ENCODE results near the gene ZDHHC13.

Gene ZDHHC13

DNA sequence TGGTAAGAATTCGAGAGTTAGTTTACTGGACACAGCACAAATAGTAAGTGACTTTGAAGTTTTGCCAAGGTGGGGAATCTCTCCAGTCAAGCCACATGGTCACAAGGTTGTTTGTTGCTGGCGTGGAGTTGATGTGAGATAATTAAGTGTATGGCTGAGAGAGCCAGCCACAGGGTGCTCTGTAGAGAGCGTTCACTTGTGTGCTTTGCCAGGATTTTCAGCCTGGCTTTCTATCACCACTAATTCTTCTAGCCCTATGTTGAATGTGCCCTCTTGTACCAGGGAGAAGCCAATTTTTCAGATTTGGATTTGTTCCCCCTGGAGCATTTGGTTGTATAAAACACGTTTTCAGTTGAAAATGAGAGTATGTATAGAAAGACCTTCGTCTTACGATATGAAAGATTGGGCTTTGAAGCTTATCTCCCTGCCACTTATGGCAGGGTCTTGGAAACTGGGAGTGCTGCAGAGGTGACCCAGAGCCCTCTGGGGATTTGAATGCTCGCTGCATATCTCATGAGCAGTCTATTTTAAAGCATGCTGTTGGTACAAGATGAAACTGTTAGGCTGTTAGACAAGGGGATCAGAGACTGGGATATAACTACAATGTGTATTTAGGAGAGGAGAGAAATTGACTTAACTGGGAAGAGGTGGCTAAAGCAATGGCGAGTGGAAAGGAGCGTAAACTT is 56.2 kb downstream of the ZDHHC13 start:
- DNase-seq, result no peak

DNA sequence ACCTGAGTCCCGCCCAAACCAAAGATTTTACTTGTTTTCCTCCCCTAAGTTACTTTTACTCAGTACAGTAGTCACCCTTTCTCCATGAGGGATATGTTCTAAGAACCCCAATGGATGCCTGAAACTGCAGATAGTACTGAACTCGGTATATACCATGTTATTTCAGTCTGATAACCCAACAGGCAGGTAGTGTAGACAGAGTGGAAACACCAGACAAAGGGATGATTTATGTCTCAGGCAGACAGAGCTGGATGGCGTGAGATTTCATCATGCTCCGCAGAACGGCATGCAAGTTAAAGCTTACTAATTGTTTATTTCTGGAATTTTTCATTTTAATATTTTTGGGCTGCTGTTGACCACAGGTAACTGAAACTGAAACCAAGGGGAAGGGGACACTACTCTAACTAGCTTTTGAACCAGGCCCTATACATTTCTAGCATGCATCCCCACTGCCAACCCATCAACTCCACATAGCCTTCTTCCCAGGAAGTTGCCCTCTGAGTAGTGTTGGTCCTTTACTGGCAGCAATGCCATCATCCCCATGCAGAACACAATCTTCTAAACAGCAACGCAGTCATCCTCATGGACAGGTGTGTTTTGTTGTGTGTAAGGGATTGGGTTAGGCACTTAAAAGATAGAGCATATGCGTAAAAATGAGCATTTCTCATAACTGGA is 57.1 kb downstream of the ZDHHC13 start:
- no peak for DNase-seq

DNA sequence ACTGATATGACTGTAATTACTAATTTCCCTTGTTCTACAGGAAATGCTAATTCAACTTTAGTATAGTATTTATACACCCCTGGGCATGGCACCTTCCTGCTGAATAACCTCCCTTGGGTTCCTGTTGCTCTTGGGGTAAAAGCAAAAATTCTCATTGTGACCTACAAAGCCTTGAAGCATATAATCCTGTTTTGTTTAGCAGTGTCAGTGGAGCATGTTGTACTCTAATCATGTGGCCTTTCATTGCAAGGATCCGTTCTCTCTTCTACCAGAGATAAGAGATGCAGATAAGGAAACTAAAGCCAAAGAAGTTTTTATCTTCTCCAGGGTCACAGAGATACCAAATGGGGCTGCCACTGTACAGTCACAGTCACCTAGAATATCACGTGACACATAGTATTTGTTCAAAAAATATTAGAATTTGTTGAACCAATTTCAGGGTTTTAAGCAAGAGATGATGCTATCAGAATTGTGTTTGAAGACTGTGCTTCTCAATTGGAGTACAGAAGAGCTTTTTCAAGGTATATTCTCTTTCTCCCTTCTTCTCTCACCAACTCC is 59.7 kb downstream of the ZDHHC13 start:
- DNase-seq, result no peak

DNA sequence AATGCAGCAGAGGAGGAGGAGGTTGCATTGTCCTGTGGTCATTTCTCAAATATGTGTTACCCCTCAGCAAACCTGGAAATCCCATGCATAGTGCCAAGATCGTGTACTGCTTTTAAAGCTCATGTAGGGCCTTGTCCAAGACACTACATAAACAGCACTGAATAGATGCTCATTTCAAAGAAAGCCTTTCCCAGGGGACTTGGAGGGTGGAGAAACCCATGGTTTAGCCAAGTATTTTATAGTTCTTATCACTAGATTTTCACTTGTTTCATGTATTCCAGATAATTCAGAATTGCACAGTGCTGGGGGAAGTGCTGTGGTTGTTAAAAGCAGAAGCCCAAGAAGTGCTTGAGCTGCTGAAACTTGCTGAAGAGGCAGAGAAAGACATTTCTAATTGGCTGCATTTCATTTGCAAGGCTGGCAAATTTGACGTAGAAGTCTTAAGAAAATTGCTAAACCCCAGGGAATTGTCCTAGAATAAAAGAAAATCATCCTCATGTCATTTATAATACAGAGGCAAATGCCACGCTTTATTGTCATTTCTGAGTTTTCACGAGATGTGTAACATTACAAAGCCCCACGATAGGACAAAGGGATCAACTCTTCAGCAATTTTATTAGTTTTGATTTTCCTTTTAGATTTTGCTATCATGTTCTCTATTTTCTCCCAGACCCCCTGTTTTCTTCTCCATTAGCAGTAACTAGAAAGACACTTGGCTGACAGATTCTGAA is 64.7 kb downstream of the ZDHHC13 start:
- DNase-seq, result no peak

DNA sequence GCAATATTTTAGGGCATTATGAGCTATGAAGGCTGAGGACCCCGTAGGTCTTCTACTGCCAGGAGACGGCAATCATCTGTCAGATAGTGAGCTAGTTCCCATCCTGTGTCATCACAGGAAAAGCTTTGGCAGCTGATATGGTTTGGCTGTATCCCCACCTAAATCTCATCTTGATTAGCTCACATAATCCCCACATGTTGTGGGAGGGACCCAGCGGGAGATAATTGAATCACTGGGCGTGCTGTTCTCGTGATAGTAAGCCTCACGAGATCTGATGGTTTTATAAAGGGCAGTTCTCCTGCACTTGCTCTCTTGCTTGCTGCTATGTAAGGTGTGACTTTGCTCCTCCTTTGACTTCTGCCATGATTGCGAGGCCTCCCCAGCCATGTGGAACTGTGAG is 66.7 kb downstream of the ZDHHC13 start:
- DNase-seq, result no peak

DNA sequence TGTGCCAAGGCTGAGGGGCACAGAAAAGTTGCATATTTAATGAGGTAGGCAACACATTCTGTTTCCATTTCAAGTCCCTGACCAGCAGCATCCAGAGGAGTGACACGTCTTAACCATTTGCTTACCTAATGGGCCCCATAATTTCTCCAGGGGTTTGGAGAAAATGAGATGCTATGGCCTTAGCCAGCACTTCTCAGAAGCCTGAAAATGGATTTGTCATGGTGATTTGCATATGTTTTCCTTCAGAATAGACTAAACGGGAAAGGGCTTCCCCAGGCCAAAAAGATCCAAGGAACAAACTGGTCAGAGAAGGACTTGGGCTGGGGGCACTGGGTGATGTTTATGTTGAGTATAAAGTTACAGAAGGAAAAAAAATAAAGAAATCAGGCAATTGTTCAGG is 68.1 kb downstream of the ZDHHC13 start:
- no peak for DNase-seq

DNA sequence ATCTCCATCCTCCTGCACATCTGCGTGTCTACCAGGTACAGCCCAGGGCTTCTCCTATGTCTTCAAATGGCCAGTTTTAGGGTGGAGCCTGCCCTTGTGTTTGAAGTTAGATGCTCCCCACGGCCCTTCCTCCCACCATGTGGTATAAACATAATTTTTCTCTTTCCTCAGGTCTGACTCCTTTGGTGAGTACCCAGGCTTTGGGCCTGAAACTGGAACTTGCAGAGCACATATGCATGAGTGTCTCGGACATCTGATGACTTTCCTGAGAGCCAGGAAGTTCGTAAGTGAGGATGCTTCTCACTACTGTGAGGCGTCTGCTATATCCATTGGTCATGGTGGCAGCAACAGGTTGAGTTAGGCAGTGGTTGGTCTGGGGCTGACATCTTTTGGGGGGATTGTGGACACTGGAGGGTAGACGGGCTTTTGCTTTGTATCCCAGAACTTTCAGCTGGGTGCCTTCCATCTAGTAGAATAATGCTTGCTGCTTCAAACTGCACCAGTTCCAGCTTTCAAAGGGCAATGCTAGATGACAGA is 68.6 kb downstream of the ZDHHC13 start:
- no peak for DNase-seq

DNA sequence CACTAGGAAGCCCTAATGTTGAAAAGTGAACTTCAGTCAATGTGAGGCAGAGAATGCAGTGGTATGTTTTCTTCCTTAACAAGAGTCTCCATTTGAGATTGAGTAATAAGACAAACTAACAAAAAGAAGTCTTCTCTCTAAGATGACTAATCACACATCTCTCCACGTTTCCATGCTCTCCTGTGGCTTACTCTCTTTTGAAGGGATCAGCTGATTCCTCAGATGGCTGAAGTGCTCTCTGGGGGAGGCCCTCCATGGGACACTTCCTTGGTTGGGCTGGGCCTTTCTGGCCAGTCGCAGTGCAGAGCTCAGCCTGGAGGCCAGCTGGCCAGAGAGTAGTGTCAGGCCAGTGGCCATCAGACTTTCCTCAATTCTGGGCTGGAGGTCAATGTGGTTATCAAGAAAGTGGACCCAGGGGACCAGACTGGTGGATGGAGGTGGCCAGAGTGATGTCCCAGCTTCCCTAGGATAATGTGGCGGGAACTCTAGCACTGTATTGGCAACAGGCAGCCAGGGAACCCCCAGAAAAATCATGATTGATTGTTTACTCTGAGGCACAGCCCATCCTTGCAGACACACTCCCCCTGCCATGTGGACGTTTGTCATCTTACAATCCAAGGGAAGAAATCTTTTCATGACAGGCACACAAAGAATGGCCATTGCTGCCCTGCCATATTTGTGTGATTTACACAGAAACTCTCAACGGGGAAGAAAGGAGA is 70.3 kb downstream of the ZDHHC13 start:
- no peak for DNase-seq

DNA sequence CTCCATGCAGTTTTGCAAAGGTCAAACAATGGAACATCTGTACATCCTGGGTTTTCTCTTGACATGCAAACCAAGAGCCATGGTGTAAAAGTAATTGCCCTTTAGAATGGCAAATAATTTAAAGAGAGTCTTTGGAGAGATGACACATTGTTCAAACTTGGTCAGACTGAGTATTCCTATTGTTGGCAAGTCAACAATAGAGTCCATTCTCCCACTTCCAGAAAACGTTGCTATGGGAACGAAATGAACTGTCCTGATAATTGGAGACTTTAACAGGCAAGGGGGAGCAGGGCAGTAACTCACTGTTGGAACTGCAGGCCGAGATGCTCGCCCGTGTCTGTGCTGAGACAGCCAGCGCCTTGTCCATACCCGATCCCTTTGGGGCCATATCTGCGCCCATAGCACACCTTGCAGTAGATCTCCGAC is 70.9 kb downstream of the ZDHHC13 start:
- no peak for DNase-seq

DNA sequence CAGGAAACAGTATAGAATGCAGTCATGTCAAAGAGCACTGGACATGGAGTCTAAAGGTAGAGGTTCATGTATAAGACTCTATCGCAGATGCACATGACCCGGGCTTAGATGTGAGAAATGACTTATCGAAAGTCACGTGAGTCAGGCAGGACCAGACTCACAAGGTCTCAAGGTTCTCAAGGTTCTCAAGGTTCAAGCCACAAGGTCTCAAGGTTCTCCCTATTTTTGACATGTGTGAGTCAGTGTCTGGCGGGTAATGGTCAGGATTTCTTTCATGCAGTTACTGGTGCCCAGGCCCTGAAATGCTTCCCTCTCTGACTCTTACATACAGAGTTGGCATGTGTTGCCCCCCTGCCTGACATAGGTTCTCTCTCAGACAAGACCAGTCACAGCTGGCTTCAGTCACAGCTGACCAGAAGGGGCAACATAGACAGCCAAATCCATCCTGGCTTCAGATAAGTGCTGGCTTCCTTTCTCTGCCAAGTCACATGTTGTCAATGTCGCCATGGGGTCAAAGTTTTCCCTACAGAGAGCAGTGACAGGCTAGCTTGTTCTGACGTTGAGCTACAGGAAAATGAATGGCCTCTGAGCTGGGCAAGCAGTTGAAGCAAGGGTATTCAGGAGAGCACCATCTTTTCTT is 74.7 kb downstream of the ZDHHC13 start:
- no peak for DNase-seq

DNA sequence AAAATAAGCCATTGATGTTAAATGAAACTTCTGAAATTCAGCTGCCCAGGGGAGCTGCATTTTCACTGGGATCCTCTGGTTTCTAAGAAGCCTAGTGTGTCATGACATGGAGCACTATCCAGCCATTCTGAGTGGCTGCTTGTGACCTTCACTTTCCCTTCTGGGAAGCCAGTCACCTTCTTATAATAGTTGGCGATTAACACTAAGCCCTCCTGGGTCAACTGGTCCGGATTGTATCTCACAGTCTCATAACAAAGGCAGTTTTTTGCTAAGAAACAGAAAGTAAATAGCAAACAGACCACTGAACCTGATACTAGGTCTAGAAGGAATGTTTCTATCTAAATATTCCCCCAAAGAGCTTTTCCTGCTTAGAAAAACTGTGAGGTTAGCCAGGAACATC is 76.9 kb downstream of the ZDHHC13 start:
- no peak for DNase-seq

DNA sequence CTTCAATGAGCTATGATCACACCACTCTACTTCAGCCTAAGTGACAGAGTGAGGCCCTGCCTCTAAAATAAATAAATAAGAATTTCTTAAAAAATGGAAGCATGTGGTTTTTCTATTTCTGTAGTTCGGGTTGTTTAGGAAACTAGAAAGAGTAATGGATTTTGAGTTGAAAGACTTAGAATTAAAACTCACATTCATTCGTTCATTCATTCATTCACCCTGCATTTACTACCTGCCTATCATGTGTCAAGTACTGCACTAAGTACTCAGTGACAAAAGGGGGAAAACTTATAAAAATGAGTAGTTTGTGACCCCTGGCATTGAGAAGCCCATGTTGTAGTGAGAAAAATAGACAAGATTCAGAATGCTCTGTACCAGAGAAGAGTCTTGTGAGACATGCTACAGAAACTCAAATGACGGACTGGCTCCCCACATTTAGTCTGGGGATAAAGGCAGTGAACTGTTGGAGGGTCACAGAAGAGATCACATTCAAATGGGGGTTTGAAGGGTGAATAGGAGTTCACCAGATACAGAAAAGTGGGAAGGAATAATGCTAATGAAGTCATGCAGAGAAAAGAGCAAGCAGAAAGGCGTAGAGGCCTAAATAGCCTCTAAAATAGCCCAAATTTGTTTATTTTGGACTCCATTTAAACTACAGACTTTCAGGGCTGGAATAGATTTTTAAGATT is 77.8 kb downstream of the ZDHHC13 start:
- DNase-seq, result no peak

DNA sequence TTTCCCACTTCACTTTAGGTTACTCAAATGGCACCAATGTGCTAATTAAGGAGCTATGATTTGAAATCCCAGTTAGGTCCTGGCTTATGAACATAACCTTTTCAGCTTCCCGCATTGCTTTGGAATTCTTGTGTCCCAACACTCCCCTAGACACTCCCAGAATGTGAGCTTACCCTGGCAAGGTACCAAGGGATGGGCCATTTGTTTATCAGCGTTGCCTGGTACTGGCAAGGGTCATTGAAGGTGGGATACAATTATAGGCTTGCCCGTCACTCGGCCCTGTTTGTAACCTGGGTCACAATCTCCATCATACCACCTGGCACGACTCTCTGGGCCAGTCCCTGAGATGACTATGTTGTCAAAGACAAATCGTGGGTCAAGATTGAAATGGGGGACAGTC is 79.5 kb downstream of the ZDHHC13 start:
- DNase-seq, result no peak

DNA sequence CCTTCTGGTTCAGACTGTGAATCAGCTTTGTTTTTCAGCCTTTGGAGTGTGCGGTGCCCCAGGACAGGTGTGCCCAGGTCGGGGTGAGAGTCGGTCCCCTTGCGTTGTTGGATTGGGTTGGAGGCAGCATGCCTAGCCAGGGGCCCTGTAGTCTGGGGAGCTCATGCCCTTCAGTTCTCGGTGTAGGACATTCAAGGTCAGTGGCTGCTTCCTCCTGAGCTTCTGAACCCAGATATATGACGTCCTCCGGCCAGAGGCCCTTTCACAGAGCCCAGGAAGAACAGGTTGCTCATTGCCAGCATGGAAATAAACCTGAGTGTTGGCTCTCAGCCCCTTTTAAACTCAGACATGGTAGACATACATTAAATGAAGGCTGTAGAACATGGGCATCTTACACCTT is 82.1 kb downstream of the ZDHHC13 start:
- no peak for DNase-seq

DNA sequence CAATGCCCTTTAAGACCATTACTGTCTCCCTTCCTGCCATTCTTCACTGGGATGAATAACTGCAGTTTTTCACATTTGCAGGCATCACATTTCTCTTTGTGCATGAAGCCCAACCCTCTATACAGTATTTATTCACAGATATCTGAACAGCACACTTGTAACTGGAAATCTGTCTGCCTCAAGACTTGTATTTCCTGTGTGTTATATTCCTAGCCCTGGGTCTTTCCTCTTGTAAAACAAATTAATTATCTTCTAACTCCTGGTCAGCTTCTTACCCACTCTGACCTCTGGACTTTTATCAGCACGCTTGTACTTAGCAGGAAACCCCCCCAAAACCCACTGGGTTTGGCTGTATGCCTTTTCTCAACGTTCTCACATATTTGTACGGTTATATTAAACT is 82.8 kb downstream of the ZDHHC13 start:
- no peak for DNase-seq

DNA sequence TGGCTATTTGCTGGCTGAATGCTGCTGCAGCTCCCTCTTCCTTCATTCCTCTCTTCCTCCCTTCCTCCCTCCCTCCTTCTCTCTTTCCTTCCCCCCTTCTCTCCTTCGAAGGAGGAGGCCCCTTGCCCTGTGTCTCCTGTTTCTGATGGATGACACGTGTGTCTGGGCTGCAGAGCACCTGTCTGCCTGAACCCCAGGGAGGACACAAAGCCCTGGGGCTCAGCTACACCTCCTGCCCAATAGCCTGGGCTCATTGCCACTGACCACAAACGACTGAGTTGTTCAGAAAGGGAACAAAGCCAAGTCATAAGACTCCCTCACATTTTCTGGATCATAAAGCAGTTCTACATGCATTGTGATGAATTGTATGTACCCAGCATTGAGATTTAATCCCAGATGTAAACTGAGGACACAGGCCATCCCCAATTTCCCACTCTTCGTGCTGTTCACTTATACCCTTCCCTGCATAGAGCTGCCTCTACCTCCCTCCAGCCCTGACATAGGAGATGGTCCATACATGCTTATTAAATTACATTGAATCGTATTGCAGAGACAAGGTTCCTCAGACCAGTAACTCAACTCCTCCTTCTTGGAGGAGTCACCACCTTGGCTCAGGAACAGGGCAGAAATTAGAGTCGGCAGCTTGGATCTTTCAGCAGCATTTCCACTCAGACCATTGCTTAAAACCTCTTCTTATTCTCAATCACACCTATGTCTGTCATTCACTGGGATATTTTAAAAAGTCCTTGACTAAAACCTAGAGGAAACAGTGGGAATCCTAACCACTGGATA is 83.6 kb downstream of the ZDHHC13 start:
- no peak for DNase-seq

DNA sequence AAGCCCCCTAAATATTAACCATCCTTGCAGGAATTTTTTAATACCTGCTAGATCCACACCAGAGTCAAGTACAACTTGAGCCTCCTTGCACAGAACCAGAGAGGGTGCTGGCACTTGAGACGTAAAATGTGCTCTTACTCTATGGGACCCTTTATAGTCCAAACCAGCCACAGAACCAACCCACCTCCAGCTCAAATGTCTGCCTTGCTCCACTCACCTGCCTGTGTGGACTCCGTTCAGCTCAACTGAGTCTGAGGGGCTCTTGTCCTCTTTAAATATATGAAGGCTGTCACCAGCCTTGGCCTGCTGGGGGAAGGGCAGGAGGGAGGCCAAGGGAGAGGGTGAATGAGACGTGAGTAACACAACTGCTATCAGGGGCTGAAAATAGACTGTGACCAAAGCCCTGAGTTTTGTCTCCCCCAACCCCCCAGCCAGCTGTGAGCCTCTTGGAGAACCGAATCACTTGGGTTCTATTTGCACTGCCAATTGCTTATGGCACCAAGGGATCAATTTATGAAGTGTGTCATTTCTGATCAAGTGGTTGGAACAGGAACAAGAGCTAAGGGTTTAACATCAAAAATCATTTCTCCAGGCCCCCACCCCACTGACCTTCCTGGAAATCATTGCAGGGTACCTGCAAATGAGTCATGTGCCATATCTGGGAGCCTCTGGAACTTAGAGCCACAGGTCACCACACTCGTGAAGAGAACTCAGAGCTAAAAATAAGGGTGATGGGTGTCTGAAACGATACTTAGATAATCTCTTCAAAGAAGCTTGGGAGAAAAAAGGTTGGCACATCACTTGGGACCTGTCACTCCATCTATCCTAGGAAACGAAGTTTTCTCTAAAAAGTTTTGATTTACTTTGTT is 85.0 kb downstream of the ZDHHC13 start, which contains the start of gene CSRP3:
CSRP3 (minus strand) TSS at position 247 of the 869 bp plus-strand sequence. CDS start 9,535 bp downstream, outside the sequence.
- DNase-seq, result no peak

DNA sequence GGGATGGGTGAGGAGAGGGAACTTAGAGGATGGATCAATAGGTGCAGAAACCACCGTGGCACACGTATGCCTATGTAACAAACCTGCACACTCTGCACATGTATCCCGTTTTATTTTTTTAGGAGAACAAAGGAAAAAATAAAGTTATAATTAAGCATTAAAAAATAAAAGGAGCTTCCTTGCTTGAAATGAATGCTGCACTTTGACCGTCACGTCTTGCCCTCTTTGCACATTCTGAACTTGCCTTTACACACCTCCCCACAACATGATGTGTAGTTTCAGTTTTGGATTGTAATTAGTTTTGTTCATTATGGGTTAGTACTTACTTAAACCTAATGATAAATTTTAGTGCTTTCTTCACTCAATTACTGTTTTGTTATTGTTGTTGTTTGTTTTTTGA is 87.9 kb downstream of the ZDHHC13 start:
- no peak for DNase-seq

DNA sequence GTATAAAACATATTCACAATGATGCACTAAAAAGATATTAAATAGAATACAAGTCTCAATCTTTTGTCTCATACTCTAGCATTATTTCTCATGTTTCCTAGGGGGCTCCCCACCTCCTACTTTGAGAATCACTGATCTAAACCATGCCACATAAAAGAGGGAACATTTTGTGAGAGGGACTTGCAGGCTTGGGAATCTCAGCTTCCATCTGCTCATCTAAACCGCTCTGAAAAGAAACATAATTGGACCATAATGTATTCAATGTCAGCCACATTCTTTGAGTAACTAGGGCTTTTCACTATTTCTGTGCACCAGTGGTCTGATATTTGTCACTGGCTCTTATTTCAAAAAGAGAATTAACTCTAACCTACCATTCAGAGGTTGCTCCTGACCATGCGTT is 91.2 kb downstream of the ZDHHC13 start:
- no peak for DNase-seq
